ENCODE results near the gene PPP3CA. TPM values are rescaled to one million over a fixed set of nuclear protein-coding genes. Genes with fewer than 3 reads are reported as not detected.

The PPP3CA gene
- total and polyA plus RNA-seq, 2 of the 13 experiments (the other 11 are each of a cell fraction or from before 2014, with no cell fraction given) = 4.8 to 13.2 TPM

- TF ChIP-seq, protein P1, sequence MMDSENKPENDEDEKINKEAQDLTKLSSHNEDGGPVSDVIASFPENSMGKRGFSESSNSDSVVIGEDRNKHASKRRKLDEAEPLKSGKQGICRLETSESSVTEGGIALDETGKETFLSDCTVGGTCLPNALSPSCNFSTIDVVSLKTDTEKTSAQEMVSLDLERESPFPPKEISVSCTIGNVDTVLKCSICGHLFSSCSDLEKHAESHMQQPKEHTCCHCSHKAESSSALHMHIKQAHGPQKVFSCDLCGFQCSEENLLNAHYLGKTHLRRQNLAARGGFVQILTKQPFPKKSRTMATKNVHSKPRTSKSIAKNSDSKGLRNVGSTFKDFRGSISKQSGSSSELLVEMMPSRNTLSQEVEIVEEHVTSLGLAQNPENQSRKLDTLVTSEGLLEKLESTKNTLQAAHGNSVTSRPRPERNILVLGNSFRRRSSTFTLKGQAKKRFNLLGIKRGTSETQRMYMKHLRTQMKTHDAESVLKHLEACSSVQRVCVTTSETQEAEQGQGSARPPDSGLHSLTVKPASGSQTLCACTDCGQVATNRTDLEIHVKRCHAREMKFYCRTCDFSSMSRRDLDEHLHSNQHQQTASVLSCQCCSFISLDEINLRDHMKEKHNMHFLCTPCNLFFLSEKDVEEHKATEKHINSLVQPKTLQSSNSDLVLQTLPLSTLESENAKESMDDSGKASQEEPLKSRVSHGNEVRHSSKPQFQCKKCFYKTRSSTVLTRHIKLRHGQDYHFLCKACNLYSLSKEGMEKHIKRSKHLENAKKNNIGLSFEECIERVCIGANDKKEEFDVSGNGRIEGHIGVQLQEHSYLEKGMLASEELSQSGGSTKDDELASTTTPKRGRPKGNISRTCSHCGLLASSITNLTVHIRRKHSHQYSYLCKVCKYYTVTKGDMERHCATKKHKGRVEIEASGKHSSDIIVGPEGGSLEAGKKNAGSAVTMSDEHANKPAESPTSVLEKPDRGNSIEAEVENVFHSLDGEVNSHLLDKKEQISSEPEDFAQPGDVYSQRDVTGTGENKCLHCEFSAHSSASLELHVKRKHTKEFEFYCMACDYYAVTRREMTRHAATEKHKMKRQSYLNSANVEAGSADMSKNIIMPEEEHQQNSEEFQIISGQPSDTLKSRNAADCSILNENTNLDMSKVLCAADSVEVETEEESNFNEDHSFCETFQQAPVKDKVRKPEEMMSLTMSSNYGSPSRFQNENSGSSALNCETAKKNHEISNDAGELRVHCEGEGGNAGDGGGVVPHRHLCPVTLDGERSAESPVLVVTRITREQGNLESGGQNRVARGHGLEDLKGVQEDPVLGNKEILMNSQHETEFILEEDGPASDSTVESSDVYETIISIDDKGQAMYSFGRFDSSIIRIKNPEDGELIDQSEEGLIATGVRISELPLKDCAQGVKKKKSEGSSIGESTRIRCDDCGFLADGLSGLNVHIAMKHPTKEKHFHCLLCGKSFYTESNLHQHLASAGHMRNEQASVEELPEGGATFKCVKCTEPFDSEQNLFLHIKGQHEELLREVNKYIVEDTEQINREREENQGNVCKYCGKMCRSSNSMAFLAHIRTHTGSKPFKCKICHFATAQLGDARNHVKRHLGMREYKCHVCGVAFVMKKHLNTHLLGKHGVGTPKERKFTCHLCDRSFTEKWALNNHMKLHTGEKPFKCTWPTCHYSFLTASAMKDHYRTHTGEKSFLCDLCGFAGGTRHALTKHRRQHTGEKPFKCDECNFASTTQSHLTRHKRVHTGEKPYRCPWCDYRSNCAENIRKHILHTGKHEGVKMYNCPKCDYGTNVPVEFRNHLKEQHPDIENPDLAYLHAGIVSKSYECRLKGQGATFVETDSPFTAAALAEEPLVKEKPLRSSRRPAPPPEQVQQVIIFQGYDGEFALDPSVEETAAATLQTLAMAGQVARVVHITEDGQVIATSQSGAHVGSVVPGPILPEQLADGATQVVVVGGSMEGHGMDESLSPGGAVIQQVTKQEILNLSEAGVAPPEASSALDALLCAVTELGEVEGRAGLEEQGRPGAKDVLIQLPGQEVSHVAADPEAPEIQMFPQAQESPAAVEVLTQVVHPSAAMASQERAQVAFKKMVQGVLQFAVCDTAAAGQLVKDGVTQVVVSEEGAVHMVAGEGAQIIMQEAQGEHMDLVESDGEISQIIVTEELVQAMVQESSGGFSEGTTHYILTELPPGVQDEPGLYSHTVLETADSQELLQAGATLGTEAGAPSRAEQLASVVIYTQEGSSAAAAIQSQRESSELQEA (CRISPR knock-in tag; IDR thresholded peaks at IDR 0.05; ENCODE audit: not compliant biosample characterization) = no peak
- TF ChIP-seq ZNF550 (CRISPR knock-in tag; IDR thresholded peaks at IDR 0.05; ENCODE audit: borderline replicate concordance) = 0 out of 2 replicates have a peak, but pooled peaks have one; percentile 40
- TF ChIP-seq, protein P2, sequence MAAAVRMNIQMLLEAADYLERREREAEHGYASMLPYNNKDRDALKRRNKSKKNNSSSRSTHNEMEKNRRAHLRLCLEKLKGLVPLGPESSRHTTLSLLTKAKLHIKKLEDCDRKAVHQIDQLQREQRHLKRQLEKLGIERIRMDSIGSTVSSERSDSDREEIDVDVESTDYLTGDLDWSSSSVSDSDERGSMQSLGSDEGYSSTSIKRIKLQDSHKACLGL (CRISPR knock-in tag; IDR thresholded peaks at IDR 0.05) = peak; percentile 73; the same call in 1 of the 2 replicates
- no peak for TF ChIP-seq ATF5 (CRISPR knock-in tag; IDR thresholded peaks at IDR 0.05; ENCODE audit: low read depth)
- TF ChIP-seq, protein P3, sequence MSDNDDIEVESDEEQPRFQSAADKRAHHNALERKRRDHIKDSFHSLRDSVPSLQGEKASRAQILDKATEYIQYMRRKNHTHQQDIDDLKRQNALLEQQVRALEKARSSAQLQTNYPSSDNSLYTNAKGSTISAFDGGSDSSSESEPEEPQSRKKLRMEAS (IDR thresholded peaks at IDR 0.05) = peak; percentile 64
- TF ChIP-seq DR1 (CRISPR knock-in tag; IDR thresholded peaks at IDR 0.05) = peak; percentile 1; the same call in 1 of the 2 replicates
- peak; percentile 92; the same call in 1 of the 2 replicates for TF ChIP-seq HNF1B (CRISPR knock-in tag; IDR thresholded peaks at IDR 0.05)
- TF ChIP-seq MYC (CRISPR knock-in tag; IDR thresholded peaks at IDR 0.05; ENCODE audit: borderline replicate concordance) = 0 out of 2 replicates have a peak, but pooled peaks have one; percentile 36
- TF ChIP-seq SRSF1 (optimal IDR thresholded peaks at IDR 0.05; ENCODE audit: low read depth, low read length) = peak; percentile 63
- TF ChIP-seq ZFY (CRISPR knock-in tag; IDR thresholded peaks at IDR 0.05) = peak; percentile 82
- 0 out of 2 replicates have a peak, but pooled peaks have one; percentile 27 for TF ChIP-seq TOE1 (CRISPR knock-in tag; IDR thresholded peaks at IDR 0.05)
- TF ChIP-seq, protein P4, sequence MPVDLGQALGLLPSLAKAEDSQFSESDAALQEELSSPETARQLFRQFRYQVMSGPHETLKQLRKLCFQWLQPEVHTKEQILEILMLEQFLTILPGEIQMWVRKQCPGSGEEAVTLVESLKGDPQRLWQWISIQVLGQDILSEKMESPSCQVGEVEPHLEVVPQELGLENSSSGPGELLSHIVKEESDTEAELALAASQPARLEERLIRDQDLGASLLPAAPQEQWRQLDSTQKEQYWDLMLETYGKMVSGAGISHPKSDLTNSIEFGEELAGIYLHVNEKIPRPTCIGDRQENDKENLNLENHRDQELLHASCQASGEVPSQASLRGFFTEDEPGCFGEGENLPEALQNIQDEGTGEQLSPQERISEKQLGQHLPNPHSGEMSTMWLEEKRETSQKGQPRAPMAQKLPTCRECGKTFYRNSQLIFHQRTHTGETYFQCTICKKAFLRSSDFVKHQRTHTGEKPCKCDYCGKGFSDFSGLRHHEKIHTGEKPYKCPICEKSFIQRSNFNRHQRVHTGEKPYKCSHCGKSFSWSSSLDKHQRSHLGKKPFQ (CRISPR knock-in tag; IDR thresholded peaks at IDR 0.05; ENCODE audit: insufficient replicate concordance) = peak; percentile 66
These were observed 436 bp upstream of the PPP3CA start (continued) for GRCh38 chr4:101347557-101348366.
